WERI-Rb-1 (cell line): ENCODE measurements around the gene POLK.

Experiments
- DNase-seq: peaks from one replicate; pipeline ENCODE4 v3.0.0-alpha.2; 2020
- H3K27ac ChIP-seq: fragments of 250-450 bp; sonication (Bioruptor Pico); 2 replicates; pipeline ENCODE4 v1.5.1; 2020; ENCODE audit warnings: mild to moderate bottlenecking, moderate library complexity
- H3K27me3 ChIP-seq: fragments of 250-450 bp; sonication (Bioruptor Pico); 2 replicates; pipeline ENCODE4 v1.5.1; 2021; ENCODE audit warnings: mild to moderate bottlenecking, low read depth, moderate library complexity; ENCODE audit not compliant: insufficient read depth, severe bottlenecking
- H3K36me3 ChIP-seq: fragments of 250-450 bp; sonication (Bioruptor Pico); 2 replicates; pipeline ENCODE4 v1.5.1; 2020; ENCODE audit warnings: mild to moderate bottlenecking, moderate library complexity
- H3K4me3 ChIP-seq: 2 replicates; pipeline ENCODE4 v1.5.1; 2011; ENCODE audit warnings: low read depth, mild to moderate bottlenecking, control low read depth, low read length
- H3K9me3 ChIP-seq: fragments of 250-450 bp; sonication (Bioruptor Pico); 2 replicates; pipeline ENCODE4 v1.5.1; 2021; ENCODE audit warnings: mild to moderate bottlenecking, moderate library complexity; ENCODE audit not compliant: severe bottlenecking
- CTCF ChIP-seq: IDR thresholded peaks from 2 replicates; pipeline ENCODE4 v1.5.1; 2011; ENCODE audit warnings: low read depth, mild to moderate bottlenecking, control low read depth, inconsistent platforms, low read length

Gene POLK

DNA sequence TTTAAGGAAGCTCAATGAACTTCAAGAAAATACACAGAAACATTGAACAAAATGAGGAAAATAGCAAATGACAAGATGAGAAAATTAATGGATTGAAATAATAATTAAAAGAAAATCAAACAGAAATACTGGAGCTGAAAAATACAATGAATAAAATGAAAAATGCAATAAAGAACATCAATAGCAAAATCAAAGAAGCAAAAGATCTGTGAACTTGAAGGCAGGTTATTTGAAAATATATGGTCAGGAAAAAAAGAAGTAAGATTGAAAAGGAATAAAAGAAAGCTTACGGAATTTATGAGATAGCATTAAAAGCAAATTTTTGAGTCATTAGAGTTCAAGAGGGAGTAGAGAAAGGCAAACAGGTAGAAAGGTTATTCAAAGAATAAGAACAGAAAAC is 42.7 kb upstream of the POLK start:
- Histone ChIP-seq H3K27me3 (no peaks in the 10 kb centered on the region), H3K9me3 (peaks cover 2% of the 10 kb centered on the region), H3K4me3 (no peak overlapping the region), H3K36me3 (no peaks in the 10 kb centered on the region), H3K27ac (no peak overlapping the region)
- TF ChIP-seq CTCF = no peak
- DNase-seq = no peak

DNA sequence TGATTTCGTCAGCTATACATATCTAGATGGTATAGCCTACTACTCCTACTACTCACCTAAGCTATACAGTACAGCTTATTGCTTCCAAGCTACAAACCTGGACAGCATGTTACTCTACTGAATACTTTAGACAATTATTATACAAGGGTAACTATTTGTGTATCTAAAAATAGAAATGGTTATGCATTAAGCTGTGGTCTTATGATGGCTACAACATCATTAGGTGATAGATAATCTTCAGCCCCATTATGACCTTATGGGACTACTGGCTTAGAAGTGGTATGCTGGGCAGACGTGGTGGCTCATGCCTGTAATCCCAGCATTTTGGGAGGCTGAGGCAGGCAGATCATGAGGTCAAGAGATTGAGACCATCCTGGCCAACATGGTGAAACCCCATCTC is 40.5 kb upstream of the POLK start:
- DNase-seq = no peak
- no peak for TF ChIP-seq CTCF
- H3K4me3 ChIP-seq = no peak overlapping the region
- H3K9me3 ChIP-seq = peaks cover 2% of the 10 kb centered on the region
- no peak overlapping the region for H3K27ac ChIP-seq
- no peaks in the 10 kb centered on the region for H3K36me3 ChIP-seq
- no peaks in the 10 kb centered on the region for H3K27me3 ChIP-seq

GRCh38 chr5:75472973-75473372 is 38.7 kb upstream of the POLK start:
- Histone ChIP-seq H3K9me3 (peaks cover 2% of the 10 kb centered on the region), H3K4me3 (no peak overlapping the region), H3K36me3 (no peaks in the 10 kb centered on the region), H3K27me3 (no peaks in the 10 kb centered on the region), H3K27ac (no peak overlapping the region)
- DNase-seq = no peak
- no peak for TF ChIP-seq CTCF

GRCh38 chr5:75473463-75473862 is 38.2 kb upstream of the POLK start:
- H3K9me3 ChIP-seq = peaks cover 2% of the 10 kb centered on the region
- no peak for TF ChIP-seq CTCF
- no peak overlapping the region for H3K4me3 ChIP-seq
- no peak overlapping the region for H3K27ac ChIP-seq
- no peak for DNase-seq
- no peaks in the 10 kb centered on the region for H3K27me3 ChIP-seq
- no peaks in the 10 kb centered on the region for H3K36me3 ChIP-seq

- H3K27me3 ChIP-seq = no peaks in the 10 kb centered on the region
- H3K9me3 ChIP-seq = no peaks in the 10 kb centered on the region
- H3K36me3 ChIP-seq = no peaks in the 10 kb centered on the region
- no peak for TF ChIP-seq CTCF
- no peak for DNase-seq
- no peak overlapping the region for H3K4me3 ChIP-seq
- no peak overlapping the region for H3K27ac ChIP-seq
Measured at GRCh38 chr5:75475364-75475763, 36.3 kb upstream of the POLK start.

GRCh38 chr5:75481024-75481423 is 30.7 kb upstream of the POLK start:
- Histone ChIP-seq H3K4me3 (no peak overlapping the region), H3K27ac (no peak overlapping the region), H3K27me3 (no peaks in the 10 kb centered on the region), H3K36me3 (no peaks in the 10 kb centered on the region), H3K9me3 (no peaks in the 10 kb centered on the region)
- no peak for TF ChIP-seq CTCF
- DNase-seq = no peak
